B cell (primary cell): Measurements from ENCODE around the gene ZBTB17. TPM values are rescaled to one million over a fixed set of nuclear protein-coding genes. Genes with fewer than 3 reads are reported as not detected.

Experiments used
- ATAC-seq: fragments of 200-7000 bp; cut with Tn5 transposase; one replicate; pipeline ENCODE4 v1.10.0; 2021; ENCODE audit warnings: low read depth, mild to moderate bottlenecking, moderate number of reproducible peaks, moderate library complexity
- CTCF ChIA-PET: fragments of 350-600 bp; sonication (Branson Sonifier 250); formaldehyde crosslinking; loops from one replicate; lab custom pipeline; 2021; ENCODE audit warnings: antibody characterized with exemption, inconsistent platforms; lab: Charles Lee
- POLR2A ChIA-PET: fragments of 350-600 bp; sonication (Branson Sonifier 250); formaldehyde crosslinking; loops from one replicate; lab custom pipeline; 2021; ENCODE audit warnings: antibody characterized with exemption; lab: Charles Lee
- DNase-seq: peaks from one replicate; pipeline ENCODE4 v3.0.0; 2013
- H2AFZ ChIP-seq: 2 replicates; pipeline ENCODE4 v1.6.1; 2012; ENCODE audit warnings: mild to moderate bottlenecking, low read depth, low read length; ENCODE audit not compliant: insufficient read depth, poor library complexity, severe bottlenecking
- H3K27ac ChIP-seq, 2 donors: 1 replicate in 1 of 2; 2 replicates in 1 of 2; pipeline ENCODE4 v1.5.1; 2012 to 2013; ENCODE audit warnings: low read length in 2 of 2, mild to moderate bottlenecking in 2 of 2, moderate library complexity in 1 of 2
- H3K27me3 ChIP-seq, 4 experiments: fragments of 200-600 bp in 1 of 4; sonication (generic) in 1 of 4; replicated peaks in 1 of 4; 1 replicate in 2 of 4; 2 replicates in 2 of 4; pipeline versions ENCODE4 v1.6.1 to v1.7.0; 2013 to 2016; ENCODE audit warnings: low read length in 3 of 4, mild to moderate bottlenecking in 2 of 4, mixed read lengths in 1 of 4, moderate library complexity in 1 of 4; ENCODE audit not compliant: insufficient read depth in 4 of 4, control insufficient read depth in 3 of 4; ENCODE audit errors: control extremely low read depth in 1 of 4
- H3K36me3 ChIP-seq, 2 experiments: replicated peaks in 1 of 2; 1 replicate in 1 of 2; 2 replicates in 1 of 2; pipeline versions ENCODE4 v1.6.1 to v1.7.1; 2013; ENCODE audit warnings: low read length in 1 of 2; ENCODE audit not compliant: insufficient read depth in 2 of 2, control insufficient read depth in 1 of 2; ENCODE audit errors: control extremely low read depth in 1 of 2, extremely low read depth in 1 of 2
- H3K4me1 ChIP-seq, 2 donors: fragments of 200-600 bp in 1 of 2; sonication (generic) in 1 of 2; 1 replicate in 1 of 2; 2 replicates in 1 of 2; pipeline versions ENCODE4 v1.5.1 to v1.6.1; 2013 to 2017; ENCODE audit warnings: low read length in 2 of 2; ENCODE audit not compliant: control insufficient read depth in 2 of 2, insufficient read depth in 2 of 2
- H3K4me2 ChIP-seq: replicated peaks from 2 replicates; pipeline ENCODE3; 2012; ENCODE audit warnings: mild to moderate bottlenecking, low read depth, low read length; ENCODE audit not compliant: poor library complexity, severe bottlenecking
- H3K4me3 ChIP-seq, 5 experiments: fragments of 200-600 bp in 1 of 5; sonication (generic) in 1 of 5; 1 replicate in 3 of 5; 2 replicates in 2 of 5; pipeline versions ENCODE4 v1.5.1 to v1.7.0; 2011 to 2016; ENCODE audit warnings: low read length in 4 of 5, mild to moderate bottlenecking in 4 of 5, low read depth in 2 of 5, control low read depth in 1 of 5, moderate library complexity in 1 of 5; ENCODE audit not compliant: insufficient read depth in 1 of 5; ENCODE audit errors: control extremely low read depth in 1 of 5, extremely low read depth in 1 of 5
- H3K79me2 ChIP-seq: fragments of 200-600 bp; sonication (generic); one replicate; pipeline ENCODE4 v1.6.0; 2016; ENCODE audit warnings: low read length; ENCODE audit not compliant: control insufficient read depth, insufficient read depth
- H3K9ac ChIP-seq: fragments of 200-600 bp; sonication (generic); 2 replicates; pipeline ENCODE4 v1.6.1; 2017; ENCODE audit warnings: mild to moderate bottlenecking, low read length, moderate library complexity
- H3K9me3 ChIP-seq, 3 donors: one replicate each; pipeline versions ENCODE4 v1.6.1 to v1.7.1; 2013; ENCODE audit warnings: low read length in 2 of 3; ENCODE audit not compliant: control insufficient read depth in 2 of 3, insufficient read depth in 1 of 3; ENCODE audit errors: control extremely low read depth in 1 of 3
- H4K20me1 ChIP-seq: 2 replicates; pipeline ENCODE4 v1.6.0; 2012; ENCODE audit warnings: mild to moderate bottlenecking, low read length; ENCODE audit not compliant: insufficient read depth, control insufficient read depth, poor library complexity, severe bottlenecking
- H3K27ac Mint-ChIP-seq: one replicate; pipeline ENCODE4 v1.8.0; 2021; ENCODE audit warnings: mixed read lengths
- H3K27me3 Mint-ChIP-seq: one replicate; pipeline ENCODE4 v1.8.0; 2021; ENCODE audit warnings: mixed read lengths
- H3K4me1 Mint-ChIP-seq: one replicate; pipeline ENCODE4 v1.8.0; 2021; ENCODE audit warnings: mixed read lengths
- H3K4me3 Mint-ChIP-seq: one replicate; pipeline ENCODE4 v1.8.0; 2021; ENCODE audit warnings: mixed read lengths
- H3K9me3 Mint-ChIP-seq: one replicate; pipeline ENCODE4 v1.8.0; 2022; ENCODE audit warnings: mixed read lengths; ENCODE audit not compliant: insufficient read depth
- EZH2 ChIP-seq: IDR thresholded peaks from 2 replicates; pipeline ENCODE4 v1.6.1; 2012; ENCODE audit warnings: borderline replicate concordance, low read depth, mild to moderate bottlenecking, moderate library complexity, low read length; ENCODE audit not compliant: insufficient read depth, poor library complexity, severe bottlenecking
- WGBS: methylation state at CpG from one replicate; pipeline ENCODE4 v1.1.5; 2013; ENCODE audit warnings: missing lambda C conversion rate; ENCODE audit not compliant: insufficient coverage; 5-methylcytosine and 5-hydroxymethylcytosine counted together
- intact Hi-C: fragments of 100-400 bp; cut with micrococcal nuclease; formaldehyde crosslinking; loops from one replicate; pipeline ENCODE4 v1.10.0; 2022
- polyA plus RNA-seq: library from polyadenylated mRNA; depleted of rRNA; stranded (reverse); fragments of >200 nt; gene quantifications from 2 replicates; pipeline ENCODE4 v1.2.3, GENCODE V29; 2012
- total RNA-seq, 2 donors: library from RNA; stranded (reverse); fragments of 120-200 nt in 1 of 2; gene quantifications; 1 replicate in 1 of 2; 2 replicates in 1 of 2; pipeline versions ENCODE4 v1.2.3 to v1.2.4, GENCODE V29; 2013 to 2022
- TF ChIP-seq, protein P1 (sequence below): fragments of 200-600 bp; IDR thresholded peaks from one replicate; pipeline ENCODE4 v1.8.0; 2022; ENCODE audit warnings: antibody characterized with exemption, mild to moderate bottlenecking

ZBTB17 gene
- total and polyA plus RNA-seq, 2 donors (not counting 1 experiment from before 2014, with no cell fraction given): 94.1 to 157 TPM

DNA sequence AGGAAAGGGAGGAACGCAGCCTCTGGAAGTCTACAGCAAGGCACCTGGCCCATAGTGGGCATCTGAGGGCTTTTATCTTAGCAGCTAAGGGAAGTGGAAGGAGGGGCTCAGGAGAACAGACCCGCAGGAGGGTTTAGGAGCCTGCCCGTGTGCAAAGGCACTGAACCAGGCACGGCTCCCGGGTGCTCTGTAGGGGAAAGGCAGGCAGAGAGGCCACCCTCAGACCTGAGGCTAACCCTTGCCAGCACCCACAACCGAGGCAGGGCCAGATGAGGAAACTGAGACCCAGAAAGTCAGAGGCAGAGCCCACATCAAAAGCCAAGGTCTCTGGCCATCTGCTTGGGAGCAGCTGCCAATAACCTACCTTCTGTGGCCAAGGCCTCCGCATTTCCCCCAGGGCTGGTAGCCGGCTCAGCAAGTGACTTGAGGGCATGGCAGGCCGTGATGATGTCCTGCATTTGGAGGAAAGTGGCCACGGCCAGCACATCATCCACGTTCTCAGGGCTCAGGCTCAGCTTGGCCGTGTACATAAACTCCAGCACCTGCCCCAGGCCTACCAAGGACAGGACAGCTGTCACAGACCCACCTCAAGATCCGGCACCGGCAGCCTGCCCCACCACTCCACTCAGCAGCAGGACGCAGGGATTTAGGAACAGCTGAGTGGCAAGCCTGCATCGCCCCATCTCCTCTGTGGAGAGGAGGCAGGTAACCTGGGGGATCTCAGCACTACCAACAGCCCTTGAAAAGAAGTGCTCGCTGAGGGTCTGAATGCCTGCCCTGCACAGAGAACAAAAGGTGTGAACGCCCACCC, 29.1 kb downstream of the ZBTB17 start:
- Mint-ChIP-seq H3K27me3 (no peaks in the 10 kb centered on the region), H3K27ac (peak overlapping the region; percentile 97), H3K9me3 (no peaks in the 10 kb centered on the region), H3K4me1 (peaks cover 48% of the 10 kb centered on the region), H3K4me3 (peak overlapping the region; percentile 77)
- Histone ChIP-seq H3K79me2 (peaks cover 54% of the 10 kb centered on the region), H3K27me3 (no peaks in the 10 kb centered on the region), H4K20me1 (peaks cover 45% of the 10 kb centered on the region), H3K4me3 (no peak overlapping the region), H3K9me3 (no peaks in the 10 kb centered on the region), H3K4me2 (no peak overlapping the region), H2AFZ (no peak overlapping the region), H3K9ac (no peak overlapping the region), H3K4me1 (peaks cover 28 to 55% of the 10 kb centered on the region in 2 donors), H3K36me3 (peaks cover 0 to 67% of the 10 kb centered on the region in 2 experiments), H3K27ac (no peak overlapping the region)
- DNase-seq (peak; percentile 7), ATAC-seq (no peak)
- POLR2A ChIA-PET: no interaction called here
- no peak for TF ChIP-seq EZH2
- TF ChIP-seq, protein P1, sequence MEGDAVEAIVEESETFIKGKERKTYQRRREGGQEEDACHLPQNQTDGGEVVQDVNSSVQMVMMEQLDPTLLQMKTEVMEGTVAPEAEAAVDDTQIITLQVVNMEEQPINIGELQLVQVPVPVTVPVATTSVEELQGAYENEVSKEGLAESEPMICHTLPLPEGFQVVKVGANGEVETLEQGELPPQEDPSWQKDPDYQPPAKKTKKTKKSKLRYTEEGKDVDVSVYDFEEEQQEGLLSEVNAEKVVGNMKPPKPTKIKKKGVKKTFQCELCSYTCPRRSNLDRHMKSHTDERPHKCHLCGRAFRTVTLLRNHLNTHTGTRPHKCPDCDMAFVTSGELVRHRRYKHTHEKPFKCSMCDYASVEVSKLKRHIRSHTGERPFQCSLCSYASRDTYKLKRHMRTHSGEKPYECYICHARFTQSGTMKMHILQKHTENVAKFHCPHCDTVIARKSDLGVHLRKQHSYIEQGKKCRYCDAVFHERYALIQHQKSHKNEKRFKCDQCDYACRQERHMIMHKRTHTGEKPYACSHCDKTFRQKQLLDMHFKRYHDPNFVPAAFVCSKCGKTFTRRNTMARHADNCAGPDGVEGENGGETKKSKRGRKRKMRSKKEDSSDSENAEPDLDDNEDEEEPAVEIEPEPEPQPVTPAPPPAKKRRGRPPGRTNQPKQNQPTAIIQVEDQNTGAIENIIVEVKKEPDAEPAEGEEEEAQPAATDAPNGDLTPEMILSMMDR: no peak
- intact Hi-C loops: no loop called here
- 92% methylated on average over 16 of the region's 18 CpGs for WGBS
- CTCF ChIA-PET: interaction anchor here (1.1 kb wide), 1 partner anchor 131 kb away, joined by 3 read pairs; no protein-coding TSS in a partner anchor

- H3K27me3 Mint-ChIP-seq: no peaks in the 10 kb centered on the region
- ATAC-seq: no peak
- Histone ChIP-seq H3K36me3 (peaks cover 0 to 74% of the 10 kb centered on the region in 2 experiments), H3K27ac (no peak overlapping the region), H2AFZ (no peak overlapping the region), H3K9ac (no peak overlapping the region), H4K20me1 (peaks cover 37% of the 10 kb centered on the region), H3K4me1 (peaks cover 21 to 47% of the 10 kb centered on the region in 2 donors), H3K9me3 (no peaks in the 10 kb centered on the region), H3K79me2 (peaks cover 45% of the 10 kb centered on the region), H3K27me3 (no peaks in the 10 kb centered on the region), H3K4me3 (no peak overlapping the region), H3K4me2 (no peak overlapping the region)
- TF ChIP-seq EZH2: no peak
- TF ChIP-seq, protein P1: no peak
- ChIA-PET POLR2A (interaction anchor here (0.6 kb wide), 1 partner anchor 11 kb away, joined by 4 read pairs; no protein-coding TSS in a partner anchor), CTCF (no interaction called here)
- no peak overlapping the region for H3K27ac Mint-ChIP-seq
- intact Hi-C loops: no loop called here
- H3K4me1 Mint-ChIP-seq: peaks cover 39% of the 10 kb centered on the region
- H3K9me3 Mint-ChIP-seq: no peaks in the 10 kb centered on the region
- H3K4me3 Mint-ChIP-seq: no peak overlapping the region
- peak; percentile 8 for DNase-seq
- 98% methylated on average over 14 of the region's 17 CpGs for WGBS
Measured at GRCh38 chr1:15945832-15946448, 30.0 kb downstream of the ZBTB17 start.
